Measurements from ENCODE around the gene ANO2.

ANO2 gene

GRCh38 chr12:5864301-5864700 lies 80.8 kb downstream of the ANO2 start:
- no peak for DNase-seq
- Histone ChIP-seq H3K27me3 (peaks cover 0 to 14% of the 10 kb centered on the region in 2 donors), H3K27ac (no peak overlapping the region), H3K4me1 (no peaks in the 10 kb centered on the region), H3K36me3 (no peaks in the 10 kb centered on the region), H3K4me3 (no peak overlapping the region), H3K9me3 (no peaks in the 10 kb centered on the region)
- TF ChIP-seq, protein P1, sequence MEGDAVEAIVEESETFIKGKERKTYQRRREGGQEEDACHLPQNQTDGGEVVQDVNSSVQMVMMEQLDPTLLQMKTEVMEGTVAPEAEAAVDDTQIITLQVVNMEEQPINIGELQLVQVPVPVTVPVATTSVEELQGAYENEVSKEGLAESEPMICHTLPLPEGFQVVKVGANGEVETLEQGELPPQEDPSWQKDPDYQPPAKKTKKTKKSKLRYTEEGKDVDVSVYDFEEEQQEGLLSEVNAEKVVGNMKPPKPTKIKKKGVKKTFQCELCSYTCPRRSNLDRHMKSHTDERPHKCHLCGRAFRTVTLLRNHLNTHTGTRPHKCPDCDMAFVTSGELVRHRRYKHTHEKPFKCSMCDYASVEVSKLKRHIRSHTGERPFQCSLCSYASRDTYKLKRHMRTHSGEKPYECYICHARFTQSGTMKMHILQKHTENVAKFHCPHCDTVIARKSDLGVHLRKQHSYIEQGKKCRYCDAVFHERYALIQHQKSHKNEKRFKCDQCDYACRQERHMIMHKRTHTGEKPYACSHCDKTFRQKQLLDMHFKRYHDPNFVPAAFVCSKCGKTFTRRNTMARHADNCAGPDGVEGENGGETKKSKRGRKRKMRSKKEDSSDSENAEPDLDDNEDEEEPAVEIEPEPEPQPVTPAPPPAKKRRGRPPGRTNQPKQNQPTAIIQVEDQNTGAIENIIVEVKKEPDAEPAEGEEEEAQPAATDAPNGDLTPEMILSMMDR (IDR thresholded peaks at IDR 0.05): no peak
- intact Hi-C loops (cut with DNase I; ENCODE audit: low total_unique reads): no loop called here

GRCh38 chr12:5861416-5861815 lies 83.6 kb downstream of the ANO2 start:
- Histone ChIP-seq H3K36me3 (no peaks in the 10 kb centered on the region), H3K9me3 (no peaks in the 10 kb centered on the region), H3K4me3 (no peak overlapping the region), H3K27ac (no peak overlapping the region), H3K27me3 (peaks cover 0 to 9% of the 10 kb centered on the region in 2 donors), H3K4me1 (no peaks in the 10 kb centered on the region)
- intact Hi-C loops (cut with DNase I; ENCODE audit: low total_unique reads): no loop called here
- TF ChIP-seq, protein P1 (IDR thresholded peaks at IDR 0.05): no peak
- DNase-seq: no peak

DNA sequence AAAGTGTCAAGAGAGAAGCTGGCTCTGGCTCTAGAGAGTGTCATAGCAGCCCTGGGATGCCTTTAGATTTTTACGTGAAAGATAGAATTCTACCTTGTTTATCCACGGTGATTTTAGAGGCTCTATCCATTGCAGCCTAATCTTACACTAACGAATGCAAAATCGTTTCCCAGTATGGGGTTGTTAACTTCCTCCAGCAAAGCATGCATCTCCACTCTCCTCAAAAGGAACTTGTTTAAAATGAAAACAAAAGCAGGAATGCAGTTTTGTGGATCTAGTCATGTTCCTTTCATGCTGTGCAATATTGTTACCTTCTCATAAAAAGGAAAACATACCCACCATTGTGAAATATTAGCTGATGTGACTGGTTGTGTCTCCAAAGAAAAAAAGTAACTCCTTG lies 88.4 kb downstream of the ANO2 start:
- Histone ChIP-seq H3K9me3 (no peaks in the 10 kb centered on the region), H3K27me3 (peaks cover 0 to 10% of the 10 kb centered on the region in 2 donors), H3K36me3 (no peaks in the 10 kb centered on the region), H3K4me3 (no peak overlapping the region), H3K27ac (no peak overlapping the region), H3K4me1 (no peaks in the 10 kb centered on the region)
- DNase-seq: no peak
- TF ChIP-seq, protein P1 (IDR thresholded peaks at IDR 0.05): no peak
- intact Hi-C loops (cut with DNase I; ENCODE audit: low total_unique reads): no loop called here

DNA sequence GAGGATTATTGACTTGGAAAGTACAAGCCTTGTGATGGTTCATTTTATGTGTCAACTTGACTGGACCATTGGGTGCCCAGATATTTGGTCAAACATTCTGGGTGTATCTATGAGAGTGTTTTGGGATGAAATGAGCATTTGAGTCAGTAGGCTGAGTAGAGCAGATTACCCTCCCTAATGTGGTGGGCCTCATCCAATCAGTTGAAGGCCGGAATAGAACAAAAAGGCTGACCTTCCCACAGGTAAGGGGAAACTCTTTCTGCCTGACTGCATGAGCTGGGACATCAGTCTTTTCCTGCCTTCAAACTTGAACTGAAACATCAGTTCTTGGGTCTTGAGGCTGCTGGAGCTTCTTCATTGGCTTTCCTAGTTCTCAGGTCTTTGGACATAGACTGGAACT lies 98.1 kb downstream of the ANO2 start:
- Histone ChIP-seq H3K27ac (no peak overlapping the region), H3K36me3 (no peaks in the 10 kb centered on the region), H3K9me3 (no peaks in the 10 kb centered on the region), H3K4me3 (no peak overlapping the region), H3K27me3 (peaks cover 0 to 7% of the 10 kb centered on the region in 2 donors), H3K4me1 (no peaks in the 10 kb centered on the region)
- TF ChIP-seq, protein P1 (IDR thresholded peaks at IDR 0.05): no peak
- intact Hi-C loops (cut with DNase I; ENCODE audit: low total_unique reads): no loop called here
- no peak for DNase-seq

- H3K36me3 ChIP-seq: no peaks in the 10 kb centered on the region
- TF ChIP-seq, protein P1 (IDR thresholded peaks at IDR 0.05): no peak
- no peak overlapping the region for H3K27ac ChIP-seq
- H3K4me1 ChIP-seq: no peaks in the 10 kb centered on the region
- H3K4me3 ChIP-seq: no peak overlapping the region
- no peaks in the 10 kb centered on the region for H3K9me3 ChIP-seq
- intact Hi-C loops (cut with DNase I; ENCODE audit: low total_unique reads): no loop called here
- H3K27me3 ChIP-seq: peaks cover 0 to 7% of the 10 kb centered on the region in 2 donors
- DNase-seq: no peak
These were observed 104.1 kb downstream of the ANO2 start for GRCh38 chr12:5840944-5841343.

- TF ChIP-seq, protein P1 (IDR thresholded peaks at IDR 0.05): no peak
- peaks cover 0 to 18% of the 10 kb centered on the region in 2 donors for H3K27me3 ChIP-seq
- no peak overlapping the region for H3K4me3 ChIP-seq
- DNase-seq: no peak
- no peak overlapping the region for H3K27ac ChIP-seq
- intact Hi-C loops (cut with DNase I; ENCODE audit: low total_unique reads): no loop called here
- H3K36me3 ChIP-seq: no peaks in the 10 kb centered on the region
- H3K9me3 ChIP-seq: no peaks in the 10 kb centered on the region
- no peaks in the 10 kb centered on the region for H3K4me1 ChIP-seq
These were observed 114.9 kb downstream of the ANO2 start for GRCh38 chr12:5830111-5830510.
